ENCODE data around the gene PTPRN2. TPM values are rescaled to one million over a fixed set of nuclear protein-coding genes. Genes with fewer than 3 reads are reported as not detected.

The PTPRN2 gene
- total RNA-seq, 1 donor = 0.09 TPM

- TF ChIP-seq CTCF (IDR thresholded peaks at IDR 0.05; ENCODE audit: insufficient read depth, low read length) = no peak
- DNase-seq (ENCODE audit: low read depth) = no peak
- H3K4me3 ChIP-seq (ENCODE audit: low read depth, low read length) = no peak overlapping the region
Observed at GRCh38 chr7:157863176-157863575, 724.4 kb downstream of the PTPRN2 start.

- TF ChIP-seq CTCF (IDR thresholded peaks at IDR 0.05; ENCODE audit: insufficient read depth, low read length) = no peak
- DNase-seq (ENCODE audit: low read depth) = no peak
- no peak overlapping the region for H3K4me3 ChIP-seq (ENCODE audit: low read depth, low read length)
Observed at GRCh38 chr7:157862731-157863130, 724.9 kb downstream of the PTPRN2 start.

GRCh38 chr7:157861551-157861950 lies 726.1 kb downstream of the PTPRN2 start:
- DNase-seq (ENCODE audit: low read depth) = no peak
- H3K4me3 ChIP-seq (ENCODE audit: low read depth, low read length) = no peak overlapping the region
- no peak for TF ChIP-seq CTCF (IDR thresholded peaks at IDR 0.05; ENCODE audit: insufficient read depth, low read length)

- TF ChIP-seq CTCF (IDR thresholded peaks at IDR 0.05; ENCODE audit: insufficient read depth, low read length) = no peak
- DNase-seq (ENCODE audit: low read depth) = no peak
- no peak overlapping the region for H3K4me3 ChIP-seq (ENCODE audit: low read depth, low read length)
Observed at GRCh38 chr7:157861031-157861491, 726.6 kb downstream of the PTPRN2 start.

- no peak overlapping the region for H3K4me3 ChIP-seq (ENCODE audit: low read depth, low read length)
- TF ChIP-seq CTCF (IDR thresholded peaks at IDR 0.05; ENCODE audit: insufficient read depth, low read length) = no peak
- no peak for DNase-seq (ENCODE audit: low read depth)
Observed at GRCh38 chr7:157860406-157860805, 727.2 kb downstream of the PTPRN2 start.

GRCh38 chr7:157859915-157860314 lies 727.7 kb downstream of the PTPRN2 start:
- TF ChIP-seq CTCF (IDR thresholded peaks at IDR 0.05; ENCODE audit: insufficient read depth, low read length) = no peak
- no peak overlapping the region for H3K4me3 ChIP-seq (ENCODE audit: low read depth, low read length)
- DNase-seq (ENCODE audit: low read depth) = no peak

GRCh38 chr7:157857578-157858075 lies 730.0 kb downstream of the PTPRN2 start:
- no peak for TF ChIP-seq CTCF (IDR thresholded peaks at IDR 0.05; ENCODE audit: insufficient read depth, low read length)
- no peak overlapping the region for H3K4me3 ChIP-seq (ENCODE audit: low read depth, low read length)
- no peak for DNase-seq (ENCODE audit: low read depth)

All from fibroblast of the aortic adventitia (primary cell).